T-helper 17 cell (primary cell): Measurements from ENCODE around the gene LRCH1. TPM values are rescaled to one million over a fixed set of nuclear protein-coding genes. Genes with fewer than 3 reads are reported as not detected.

Experiments
- ATAC-seq: fragments of 150-1000 bp; cut with Tn5 transposase; 2 replicates; pipeline ENCODE4 v1.10.0; 2021; ENCODE audit warnings: mild to moderate bottlenecking, moderate library complexity
- DNase-seq, 3 donors: peaks; one replicate each; pipeline versions ENCODE4 v3.0.0 to v3.0.0-alpha.2; 2020 to 2021
- H3K9me3 ChIP-seq: one replicate; pipeline ENCODE4 v1.7.0; 2013; ENCODE audit warnings: low read length, mild to moderate bottlenecking; ENCODE audit not compliant: control insufficient read depth, poor library complexity, severe bottlenecking
- H3K27ac Mint-ChIP-seq: one replicate; pipeline ENCODE4 v1.8.0; 2022; ENCODE audit warnings: mild to moderate bottlenecking, moderate library complexity, mixed read lengths
- H3K27me3 Mint-ChIP-seq: one replicate; pipeline ENCODE4 v1.8.0; 2022; ENCODE audit warnings: mixed read lengths
- H3K36me3 Mint-ChIP-seq: one replicate; pipeline ENCODE4 v1.8.0; 2022; ENCODE audit warnings: low read depth, mixed read lengths
- H3K4me1 Mint-ChIP-seq: one replicate; pipeline ENCODE4 v1.8.0; 2022; ENCODE audit warnings: mild to moderate bottlenecking, mixed read lengths
- H3K4me3 Mint-ChIP-seq: one replicate; pipeline ENCODE4 v1.8.0; 2022; ENCODE audit warnings: mild to moderate bottlenecking, moderate library complexity, mixed read lengths
- total RNA-seq, 4 donors: library from RNA in 2 of 4; stranded (reverse) in 2 of 4; gene quantifications; one replicate each; pipeline ENCODE4 v1.2.3 and lab custom pipeline; 2022 to 2026

LRCH1 gene
- total RNA-seq, 2 donors from 2014 or later = 18.5 to 19.0 TPM

GRCh38 chr13:46523972-46524752, 28.8 kb upstream of the LRCH1 start:
- no peak overlapping the region for H3K4me3 Mint-ChIP-seq
- peaks cover 28% of the 10 kb centered on the region for H3K27me3 Mint-ChIP-seq
- ATAC-seq (no peak), DNase-seq (no peak)
- peaks cover 2% of the 10 kb centered on the region for H3K4me1 Mint-ChIP-seq
- H3K27ac Mint-ChIP-seq = no peak overlapping the region
- H3K9me3 ChIP-seq = no peaks in the 10 kb centered on the region
- peaks cover 3% of the 10 kb centered on the region for H3K36me3 Mint-ChIP-seq

GRCh38 chr13:46526100-46526735, 26.8 kb upstream of the LRCH1 start:
- Mint-ChIP-seq H3K27me3 (peaks cover 34% of the 10 kb centered on the region), H3K27ac (no peak overlapping the region), H3K4me3 (no peak overlapping the region), H3K4me1 (peaks cover 2% of the 10 kb centered on the region), H3K36me3 (peaks cover 3% of the 10 kb centered on the region)
- H3K9me3 ChIP-seq = no peaks in the 10 kb centered on the region
- ATAC-seq (no peak), DNase-seq (no peak)

DNA sequence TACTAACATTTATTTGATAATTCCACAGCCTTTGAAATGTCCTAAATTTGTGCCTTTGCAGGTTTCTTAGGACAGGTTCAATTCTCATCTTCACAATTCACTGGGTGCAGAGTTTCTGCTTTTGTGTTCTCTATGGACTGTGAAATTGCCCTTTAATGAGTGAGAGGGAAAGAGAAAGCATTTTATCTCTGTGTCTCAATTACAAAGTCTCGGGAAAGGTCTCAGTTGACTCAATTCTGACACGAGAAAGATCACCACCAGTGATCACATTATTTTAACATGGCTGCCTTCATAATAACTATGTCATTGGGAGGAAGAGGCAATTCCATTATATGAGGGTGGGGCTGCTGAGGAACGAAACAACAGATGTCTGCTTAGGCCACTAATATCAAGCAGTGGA, 26.2 kb upstream of the LRCH1 start:
- H3K4me1 Mint-ChIP-seq = peaks cover 4% of the 10 kb centered on the region

GRCh38 chr13:46527237-46527636, 25.7 kb upstream of the LRCH1 start:
- ATAC-seq = no peak
- no peaks in the 10 kb centered on the region for H3K9me3 ChIP-seq
- H3K36me3 Mint-ChIP-seq = peaks cover 3% of the 10 kb centered on the region
- peaks cover 4% of the 10 kb centered on the region for H3K4me1 Mint-ChIP-seq
- no peak for DNase-seq
- H3K27ac Mint-ChIP-seq = no peak overlapping the region
- H3K27me3 Mint-ChIP-seq = peaks cover 40% of the 10 kb centered on the region
- no peak overlapping the region for H3K4me3 Mint-ChIP-seq

More for the DNA sequence above, 26.2 kb upstream of the LRCH1 start:
- H3K27ac Mint-ChIP-seq = no peak overlapping the region
- H3K4me3 Mint-ChIP-seq = no peak overlapping the region
- peaks cover 40% of the 10 kb centered on the region for H3K27me3 Mint-ChIP-seq
- no peaks in the 10 kb centered on the region for H3K9me3 ChIP-seq
- peaks cover 3% of the 10 kb centered on the region for H3K36me3 Mint-ChIP-seq
- ATAC-seq (no peak), DNase-seq (no peak)

GRCh38 chr13:46529216-46529919, 23.6 kb upstream of the LRCH1 start:
- no peaks in the 10 kb centered on the region for H3K9me3 ChIP-seq
- Mint-ChIP-seq H3K27me3 (peaks cover 33% of the 10 kb centered on the region), H3K4me3 (no peak overlapping the region), H3K4me1 (peaks cover 4% of the 10 kb centered on the region), H3K36me3 (peaks cover 3% of the 10 kb centered on the region), H3K27ac (peak overlapping the region; percentile 56)
- ATAC-seq (no peak), DNase-seq (no peak)

DNA sequence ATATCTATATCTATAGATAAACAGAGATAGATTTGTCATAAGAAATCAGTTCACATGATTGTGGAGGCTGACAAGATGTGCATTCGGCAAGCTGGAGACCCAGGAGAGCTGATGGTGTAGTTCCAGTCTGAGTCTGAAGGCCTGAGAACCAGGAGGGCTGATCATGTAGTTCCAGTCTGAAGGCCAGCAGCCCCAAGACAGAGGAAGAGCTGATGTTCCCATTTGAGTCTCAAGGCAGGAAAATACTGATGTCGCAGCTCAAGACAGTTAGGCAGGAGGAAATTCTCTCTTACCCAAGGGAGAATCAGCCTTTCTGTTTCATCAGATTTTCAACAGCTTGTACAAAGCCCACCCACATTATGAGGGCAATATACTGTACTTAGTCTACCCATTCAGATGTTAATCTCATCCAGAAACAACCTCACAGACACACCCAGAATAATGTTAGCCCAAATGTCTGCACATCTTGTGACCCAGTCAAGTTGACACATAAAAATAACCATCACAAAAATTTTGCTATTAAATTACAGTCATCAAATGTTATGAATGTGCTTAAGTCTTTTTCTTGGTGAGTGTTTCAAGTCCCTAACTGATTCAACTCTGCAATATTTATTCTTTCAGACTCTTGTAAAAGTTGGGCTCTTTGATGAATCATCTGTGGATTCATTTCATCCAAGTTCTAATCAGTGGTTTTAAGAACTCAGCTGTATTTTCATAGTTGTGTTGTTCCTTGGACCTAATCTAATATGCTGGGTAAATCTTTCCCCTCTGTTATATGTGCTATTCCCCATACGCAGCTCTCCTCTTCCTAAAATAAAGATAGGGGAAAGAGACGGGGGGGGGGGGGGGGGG, 22.7 kb upstream of the LRCH1 start:
- peaks cover 4% of the 10 kb centered on the region for H3K4me1 Mint-ChIP-seq
- peaks cover 33% of the 10 kb centered on the region for H3K27me3 Mint-ChIP-seq
- H3K9me3 ChIP-seq = no peaks in the 10 kb centered on the region
- no peak for DNase-seq
- H3K36me3 Mint-ChIP-seq = peaks cover 3% of the 10 kb centered on the region
- H3K4me3 Mint-ChIP-seq = no peak overlapping the region
- no peak for ATAC-seq
- H3K27ac Mint-ChIP-seq = peak overlapping the region; percentile 56

DNA sequence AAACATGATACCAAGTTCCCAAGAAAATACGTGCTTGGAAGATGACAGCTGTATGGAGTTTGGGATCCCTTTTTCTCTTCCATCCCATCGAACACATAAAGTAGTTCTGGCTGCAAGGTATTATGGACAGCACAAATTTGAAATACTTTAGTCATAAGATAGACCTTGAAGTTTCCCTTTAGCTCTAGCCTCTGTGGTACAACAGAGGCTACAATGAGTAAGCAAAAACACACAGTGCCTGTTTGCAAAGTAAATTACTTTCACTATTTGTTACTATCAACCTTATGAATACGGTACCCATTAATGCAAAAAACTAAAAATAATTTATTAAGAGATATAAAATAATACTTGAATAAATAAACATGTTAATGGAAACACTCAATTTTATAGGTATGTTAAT, 21.0 kb upstream of the LRCH1 start:
- no peak overlapping the region for H3K4me3 Mint-ChIP-seq
- no peaks in the 10 kb centered on the region for H3K9me3 ChIP-seq
- DNase-seq = no peak
- ATAC-seq = no peak
- H3K27me3 Mint-ChIP-seq = peaks cover 19% of the 10 kb centered on the region
- peaks cover 2% of the 10 kb centered on the region for H3K4me1 Mint-ChIP-seq
- no peaks in the 10 kb centered on the region for H3K36me3 Mint-ChIP-seq
- no peak overlapping the region for H3K27ac Mint-ChIP-seq

GRCh38 chr13:46535002-46535401, 18.0 kb upstream of the LRCH1 start:
- H3K9me3 ChIP-seq = no peaks in the 10 kb centered on the region
- peaks cover 2% of the 10 kb centered on the region for H3K4me1 Mint-ChIP-seq
- ATAC-seq = no peak
- H3K4me3 Mint-ChIP-seq = no peak overlapping the region
- H3K27ac Mint-ChIP-seq = no peak overlapping the region
- H3K27me3 Mint-ChIP-seq = peaks cover 13% of the 10 kb centered on the region
- no peak for DNase-seq
- H3K36me3 Mint-ChIP-seq = no peaks in the 10 kb centered on the region

DNA sequence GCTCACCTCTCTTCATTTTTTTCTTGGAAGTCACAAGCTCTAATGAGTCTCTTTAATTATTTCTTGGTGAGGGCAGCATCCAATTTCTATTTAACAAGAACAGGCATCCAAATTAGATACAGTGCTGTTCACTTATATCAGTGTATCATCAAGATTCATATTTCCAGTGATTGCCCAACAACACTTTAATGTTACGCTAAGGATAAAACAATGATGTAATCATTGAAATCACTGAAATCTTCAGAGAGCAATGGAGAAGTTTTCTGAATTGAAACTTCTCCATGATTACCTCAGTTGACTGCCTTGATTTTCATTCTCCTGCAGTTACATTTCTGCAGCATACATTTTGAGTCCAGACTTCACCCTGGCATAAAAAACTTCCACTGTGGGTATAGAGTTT, 17.1 kb upstream of the LRCH1 start:
- no peaks in the 10 kb centered on the region for H3K9me3 ChIP-seq
- H3K36me3 Mint-ChIP-seq = no peaks in the 10 kb centered on the region
- peaks cover 2% of the 10 kb centered on the region for H3K4me1 Mint-ChIP-seq
- no peak for DNase-seq
- no peak overlapping the region for H3K4me3 Mint-ChIP-seq
- no peak overlapping the region for H3K27ac Mint-ChIP-seq
- H3K27me3 Mint-ChIP-seq = peaks cover 10% of the 10 kb centered on the region
- no peak for ATAC-seq

- Mint-ChIP-seq H3K4me3 (no peak overlapping the region), H3K27ac (no peak overlapping the region), H3K36me3 (no peaks in the 10 kb centered on the region), H3K4me1 (peaks cover 2% of the 10 kb centered on the region), H3K27me3 (peaks cover 8% of the 10 kb centered on the region)
- no peak for ATAC-seq
- DNase-seq = no peak
- H3K9me3 ChIP-seq = no peaks in the 10 kb centered on the region
These were observed 16.6 kb upstream of the LRCH1 start for GRCh38 chr13:46536341-46536740.

- H3K9me3 ChIP-seq = no peaks in the 10 kb centered on the region
- ATAC-seq (no peak), DNase-seq (no peak)
- Mint-ChIP-seq H3K4me1 (no peaks in the 10 kb centered on the region), H3K36me3 (no peaks in the 10 kb centered on the region), H3K4me3 (no peak overlapping the region), H3K27me3 (peaks cover 14% of the 10 kb centered on the region), H3K27ac (no peak overlapping the region)
These were observed 13.7 kb upstream of the LRCH1 start for GRCh38 chr13:46539231-46539630.

- H3K27ac Mint-ChIP-seq = no peak overlapping the region
- no peak overlapping the region for H3K4me3 Mint-ChIP-seq
- no peaks in the 10 kb centered on the region for H3K9me3 ChIP-seq
These were observed 11.8 kb upstream of the LRCH1 start for GRCh38 chr13:46541210-46541609.

GRCh38 chr13:46542833-46543232, 10.1 kb upstream of the LRCH1 start:
- H3K4me1 Mint-ChIP-seq = no peaks in the 10 kb centered on the region
- no peaks in the 10 kb centered on the region for H3K9me3 ChIP-seq
- DNase-seq (no peak), ATAC-seq (no peak)
- H3K27me3 Mint-ChIP-seq = peaks cover 21% of the 10 kb centered on the region
- no peak overlapping the region for H3K4me3 Mint-ChIP-seq
- no peaks in the 10 kb centered on the region for H3K36me3 Mint-ChIP-seq
- no peak overlapping the region for H3K27ac Mint-ChIP-seq

More at GRCh38 chr13:46541210-46541609, 11.8 kb upstream of the LRCH1 start:
- ATAC-seq (no peak), DNase-seq (no peak)
- H3K27me3 Mint-ChIP-seq = peaks cover 16% of the 10 kb centered on the region
- H3K36me3 Mint-ChIP-seq = no peaks in the 10 kb centered on the region
- H3K4me1 Mint-ChIP-seq = no peaks in the 10 kb centered on the region
